ENCODE results near the gene ABR.

The ABR gene

GRCh38 chr17:967122-967521, 212.7 kb downstream of the ABR start:
- Histone ChIP-seq H3K27me3 (ENCODE audit: control insufficient read depth in 1 of 2, insufficient read depth in 2 of 2, low read length in 2 of 2) (no peaks in the 10 kb centered on the region), H3K36me3 (ENCODE audit: control insufficient read depth in 2 of 2, insufficient read depth in 2 of 2, low read length in 2 of 2) (no peaks in the 10 kb centered on the region), H3K9me3 (ENCODE audit: control insufficient read depth in 2 of 2, low read length in 2 of 2) (no peaks in the 10 kb centered on the region), H3K4me3 (ENCODE audit: low read length in 2 of 2) (no peak overlapping the region), H3K9ac (ENCODE audit: low read length in 2 of 2) (no peak overlapping the region), H3K27ac (ENCODE audit: low read length) (no peak overlapping the region), H3K4me1 (ENCODE audit: control insufficient read depth, insufficient read depth, low read length) (peaks cover 53% of the 10 kb centered on the region)

DNA sequence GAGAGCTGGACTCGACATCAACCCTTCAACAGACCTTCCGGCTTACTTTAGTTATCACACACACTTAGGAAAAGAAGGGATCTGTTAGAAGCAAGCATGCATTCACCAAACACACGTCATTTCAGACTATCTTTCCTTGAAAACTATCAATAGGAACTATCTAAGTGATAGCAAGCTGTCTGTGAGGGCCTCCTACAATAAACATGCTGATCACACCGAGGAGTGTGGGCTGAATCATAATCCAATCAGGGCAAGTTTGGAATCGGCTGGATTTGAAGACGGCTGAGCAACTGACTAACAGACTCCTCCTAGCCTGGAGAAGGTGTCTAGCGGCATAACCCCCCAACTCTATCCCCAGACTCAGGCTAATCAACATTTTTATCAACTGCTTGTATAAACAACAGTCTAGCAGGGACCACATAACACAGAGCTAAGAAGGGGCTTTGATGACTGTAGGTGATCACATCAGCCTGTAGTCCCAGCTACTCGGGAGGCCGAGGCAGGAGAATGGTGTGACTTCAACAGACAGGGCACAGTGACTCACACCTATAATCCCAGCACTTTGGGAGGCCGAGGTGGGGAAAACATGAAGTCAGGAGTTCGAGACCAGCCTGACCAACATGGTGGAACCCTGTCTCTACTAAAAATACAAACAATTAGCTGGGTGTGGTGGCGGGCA, 214.3 kb downstream of the ABR start:
- Histone ChIP-seq H3K4me3 (ENCODE audit: low read length in 2 of 2) (peak overlapping the region in 1 of 2 donors; percentile 15), H3K36me3 (ENCODE audit: control insufficient read depth in 2 of 2, insufficient read depth in 2 of 2, low read length in 2 of 2) (no peaks in the 10 kb centered on the region), H3K9ac (ENCODE audit: low read length in 2 of 2) (peak overlapping the region in 1 of 2 donors; percentile 29), H3K9me3 (ENCODE audit: control insufficient read depth in 2 of 2, low read length in 2 of 2) (no peaks in the 10 kb centered on the region), H3K27me3 (ENCODE audit: control insufficient read depth in 1 of 2, insufficient read depth in 2 of 2, low read length in 2 of 2) (no peaks in the 10 kb centered on the region), H3K27ac (ENCODE audit: low read length) (peak overlapping the region; percentile 73), H3K4me1 (ENCODE audit: control insufficient read depth, insufficient read depth, low read length) (peaks cover 52% of the 10 kb centered on the region)

DNA sequence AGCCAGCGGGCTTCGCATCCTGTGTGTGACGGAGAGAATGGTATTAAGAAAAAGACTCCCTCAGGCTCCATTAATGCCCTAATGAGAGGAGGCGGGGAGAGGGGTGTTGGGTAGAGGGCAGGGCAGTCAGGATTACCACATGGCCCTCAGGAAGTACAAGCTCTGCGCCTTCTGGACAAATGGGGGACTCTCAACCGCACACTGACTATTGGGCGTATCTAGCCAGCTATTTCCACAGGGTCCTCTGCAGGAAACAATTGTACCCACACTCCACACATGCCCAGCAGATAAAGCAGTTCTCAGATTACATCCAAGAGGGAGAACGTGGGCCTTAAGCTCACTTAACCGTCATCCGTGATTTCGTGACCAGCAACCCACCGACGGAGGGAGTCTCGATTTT, 214.9 kb downstream of the ABR start:
- peak overlapping the region; percentile 73 for H3K27ac ChIP-seq (ENCODE audit: low read length)
- H3K4me1 ChIP-seq (ENCODE audit: control insufficient read depth, insufficient read depth, low read length), result peaks cover 48% of the 10 kb centered on the region
- no peaks in the 10 kb centered on the region for H3K9me3 ChIP-seq (ENCODE audit: control insufficient read depth in 2 of 2, low read length in 2 of 2)
- H3K36me3 ChIP-seq (ENCODE audit: control insufficient read depth in 2 of 2, insufficient read depth in 2 of 2, low read length in 2 of 2), result no peaks in the 10 kb centered on the region
- peak overlapping the region in 1 of 2 donors; percentile 15 for H3K4me3 ChIP-seq (ENCODE audit: low read length in 2 of 2)
- H3K9ac ChIP-seq (ENCODE audit: low read length in 2 of 2), result peak overlapping the region in 1 of 2 donors; percentile 29
- no peaks in the 10 kb centered on the region for H3K27me3 ChIP-seq (ENCODE audit: control insufficient read depth in 1 of 2, insufficient read depth in 2 of 2, low read length in 2 of 2)

DNA sequence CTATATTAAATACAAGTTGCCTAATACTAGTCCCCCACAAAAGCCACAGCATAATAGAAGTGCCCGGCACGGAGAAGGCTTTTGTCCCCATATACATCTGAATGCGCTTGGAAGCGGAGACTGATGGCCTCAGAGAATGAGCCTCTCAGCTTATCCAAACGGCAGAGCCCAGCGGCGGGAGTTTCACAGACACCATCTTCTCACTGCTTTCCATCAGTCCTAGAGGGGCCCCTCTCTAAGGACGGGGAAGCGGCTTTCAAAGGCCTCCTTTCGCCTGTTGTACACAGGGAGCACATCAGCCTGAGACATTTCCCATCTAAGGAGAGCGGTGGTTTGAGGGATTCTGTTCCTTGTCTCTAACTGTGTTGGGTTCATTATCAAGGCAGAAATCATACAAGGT, 217.1 kb downstream of the ABR start:
- peaks cover 48% of the 10 kb centered on the region for H3K4me1 ChIP-seq (ENCODE audit: control insufficient read depth, insufficient read depth, low read length)
- no peaks in the 10 kb centered on the region for H3K36me3 ChIP-seq (ENCODE audit: control insufficient read depth in 2 of 2, insufficient read depth in 2 of 2, low read length in 2 of 2)
- H3K9ac ChIP-seq (ENCODE audit: low read length in 2 of 2), result no peak overlapping the region
- H3K27me3 ChIP-seq (ENCODE audit: control insufficient read depth in 1 of 2, insufficient read depth in 2 of 2, low read length in 2 of 2), result no peaks in the 10 kb centered on the region
- H3K27ac ChIP-seq (ENCODE audit: low read length), result no peak overlapping the region
- H3K4me3 ChIP-seq (ENCODE audit: low read length in 2 of 2), result no peak overlapping the region
- no peaks in the 10 kb centered on the region for H3K9me3 ChIP-seq (ENCODE audit: control insufficient read depth in 2 of 2, low read length in 2 of 2)

GRCh38 chr17:962166-962565, 217.6 kb downstream of the ABR start:
- Histone ChIP-seq H3K9me3 (ENCODE audit: control insufficient read depth in 2 of 2, low read length in 2 of 2) (no peaks in the 10 kb centered on the region), H3K4me3 (ENCODE audit: low read length in 2 of 2) (no peak overlapping the region), H3K27me3 (ENCODE audit: control insufficient read depth in 1 of 2, insufficient read depth in 2 of 2, low read length in 2 of 2) (no peaks in the 10 kb centered on the region), H3K36me3 (ENCODE audit: control insufficient read depth in 2 of 2, insufficient read depth in 2 of 2, low read length in 2 of 2) (no peaks in the 10 kb centered on the region), H3K9ac (ENCODE audit: low read length in 2 of 2) (no peak overlapping the region), H3K4me1 (ENCODE audit: control insufficient read depth, insufficient read depth, low read length) (peaks cover 48% of the 10 kb centered on the region), H3K27ac (ENCODE audit: low read length) (no peak overlapping the region)

- Histone ChIP-seq H3K27ac (ENCODE audit: low read length) (peak overlapping the region; percentile 66), H3K27me3 (ENCODE audit: control insufficient read depth in 1 of 2, insufficient read depth in 2 of 2, low read length in 2 of 2) (no peaks in the 10 kb centered on the region)
These were observed 220.9 kb downstream of the ABR start for GRCh38 chr17:958712-959451.

DNA sequence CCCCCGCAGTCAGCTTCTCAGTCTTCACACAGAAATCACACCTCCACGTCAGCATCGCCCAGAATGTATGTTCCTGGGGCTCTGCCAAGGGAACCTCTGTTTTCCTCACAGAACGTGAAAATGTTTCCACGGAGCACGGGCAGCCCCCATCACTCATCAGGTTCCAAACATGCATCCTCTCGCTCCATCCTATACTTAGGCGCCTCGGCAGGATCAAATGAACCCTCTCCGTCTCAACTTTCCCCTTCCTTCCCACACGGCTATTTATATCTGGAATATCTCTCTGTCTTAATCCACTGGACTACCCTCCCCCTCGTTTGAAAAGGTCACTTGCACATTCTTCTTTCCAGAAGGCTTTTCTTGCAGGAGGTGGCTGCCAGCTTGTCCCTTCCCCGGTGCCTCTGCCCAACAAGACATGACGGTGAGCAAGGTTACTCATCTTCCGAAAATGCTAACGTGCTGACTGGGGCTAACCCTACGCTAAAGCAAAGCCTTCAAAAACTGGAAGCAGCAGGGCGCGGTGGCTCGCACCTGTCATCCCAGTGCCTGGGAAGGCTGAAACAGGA, 221.8 kb downstream of the ABR start:
- Histone ChIP-seq H3K4me3 (ENCODE audit: low read length in 2 of 2) (peak overlapping the region in 1 of 2 donors; percentile 22), H3K36me3 (ENCODE audit: control insufficient read depth in 2 of 2, insufficient read depth in 2 of 2, low read length in 2 of 2) (no peaks in the 10 kb centered on the region), H3K27me3 (ENCODE audit: control insufficient read depth in 1 of 2, insufficient read depth in 2 of 2, low read length in 2 of 2) (no peaks in the 10 kb centered on the region), H3K9me3 (ENCODE audit: control insufficient read depth in 2 of 2, low read length in 2 of 2) (no peaks in the 10 kb centered on the region), H3K4me1 (ENCODE audit: control insufficient read depth, insufficient read depth, low read length) (peaks cover 37% of the 10 kb centered on the region), H3K27ac (ENCODE audit: low read length) (peak overlapping the region; percentile 66), H3K9ac (ENCODE audit: low read length in 2 of 2) (no peak overlapping the region)

More at GRCh38 chr17:958712-959451, 220.9 kb downstream of the ABR start:
- no peaks in the 10 kb centered on the region for H3K9me3 ChIP-seq (ENCODE audit: control insufficient read depth in 2 of 2, low read length in 2 of 2)
- H3K4me1 ChIP-seq (ENCODE audit: control insufficient read depth, insufficient read depth, low read length), result peaks cover 41% of the 10 kb centered on the region
- H3K36me3 ChIP-seq (ENCODE audit: control insufficient read depth in 2 of 2, insufficient read depth in 2 of 2, low read length in 2 of 2), result no peaks in the 10 kb centered on the region
- no peak overlapping the region for H3K4me3 ChIP-seq (ENCODE audit: low read length in 2 of 2)
- no peak overlapping the region for H3K9ac ChIP-seq (ENCODE audit: low read length in 2 of 2)

- H3K4me3 ChIP-seq (ENCODE audit: low read length in 2 of 2), result no peak overlapping the region
- H3K27me3 ChIP-seq (ENCODE audit: control insufficient read depth in 1 of 2, insufficient read depth in 2 of 2, low read length in 2 of 2), result no peaks in the 10 kb centered on the region
- no peaks in the 10 kb centered on the region for H3K36me3 ChIP-seq (ENCODE audit: control insufficient read depth in 2 of 2, insufficient read depth in 2 of 2, low read length in 2 of 2)
- H3K9me3 ChIP-seq (ENCODE audit: control insufficient read depth in 2 of 2, low read length in 2 of 2), result no peaks in the 10 kb centered on the region
- H3K4me1 ChIP-seq (ENCODE audit: control insufficient read depth, insufficient read depth, low read length), result peaks cover 34% of the 10 kb centered on the region
- no peak overlapping the region for H3K9ac ChIP-seq (ENCODE audit: low read length in 2 of 2)
- peak overlapping the region; percentile 66 for H3K27ac ChIP-seq (ENCODE audit: low read length)
These were observed 222.9 kb downstream of the ABR start for GRCh38 chr17:956905-957304.

DNA sequence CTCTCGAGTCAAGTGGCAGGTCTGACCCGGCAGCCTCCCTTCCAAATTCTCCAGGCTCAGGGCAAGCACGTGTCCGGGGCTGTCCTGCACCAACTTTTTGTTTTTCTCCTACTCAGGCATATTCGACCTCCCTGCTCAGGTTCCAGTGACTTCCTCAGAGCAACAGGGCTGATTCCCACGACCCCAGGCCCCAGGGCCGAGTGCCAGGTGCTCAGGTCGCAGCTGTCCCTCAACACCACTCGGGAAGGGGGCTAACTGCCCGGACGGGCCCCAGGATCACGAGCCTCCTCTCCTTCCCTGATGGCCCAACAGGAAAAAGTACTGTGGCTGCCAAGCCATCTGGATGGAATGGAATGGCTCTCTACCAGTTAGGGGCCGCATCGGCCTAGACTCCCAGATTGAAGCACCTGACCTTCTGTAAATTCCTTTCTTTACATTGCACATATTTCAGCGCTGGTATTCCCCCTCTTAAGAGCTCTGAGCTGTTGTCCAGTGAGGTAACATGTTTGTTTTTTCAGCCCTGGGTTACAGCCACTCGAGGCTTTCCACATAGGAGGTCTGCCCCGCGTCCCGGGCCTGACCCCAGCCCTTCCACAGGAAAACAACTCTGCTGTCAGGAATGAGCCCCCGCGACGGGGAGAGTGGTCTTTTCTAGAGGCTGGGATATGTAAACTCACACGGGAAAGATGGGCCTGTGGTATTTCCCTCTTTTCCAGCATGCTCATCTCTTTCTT, 225.2 kb downstream of the ABR start:
- Histone ChIP-seq H3K4me1 (ENCODE audit: control insufficient read depth, insufficient read depth, low read length) (peaks cover 47% of the 10 kb centered on the region), H3K36me3 (ENCODE audit: control insufficient read depth in 2 of 2, insufficient read depth in 2 of 2, low read length in 2 of 2) (no peaks in the 10 kb centered on the region), H3K27me3 (ENCODE audit: control insufficient read depth in 1 of 2, insufficient read depth in 2 of 2, low read length in 2 of 2) (no peaks in the 10 kb centered on the region), H3K9ac (ENCODE audit: low read length in 2 of 2) (peak overlapping the region; percentile 36 to 42), H3K4me3 (ENCODE audit: low read length in 2 of 2) (no peak overlapping the region), H3K27ac (ENCODE audit: low read length) (peak overlapping the region; percentile 84), H3K9me3 (ENCODE audit: control insufficient read depth in 2 of 2, low read length in 2 of 2) (no peaks in the 10 kb centered on the region)

DNA sequence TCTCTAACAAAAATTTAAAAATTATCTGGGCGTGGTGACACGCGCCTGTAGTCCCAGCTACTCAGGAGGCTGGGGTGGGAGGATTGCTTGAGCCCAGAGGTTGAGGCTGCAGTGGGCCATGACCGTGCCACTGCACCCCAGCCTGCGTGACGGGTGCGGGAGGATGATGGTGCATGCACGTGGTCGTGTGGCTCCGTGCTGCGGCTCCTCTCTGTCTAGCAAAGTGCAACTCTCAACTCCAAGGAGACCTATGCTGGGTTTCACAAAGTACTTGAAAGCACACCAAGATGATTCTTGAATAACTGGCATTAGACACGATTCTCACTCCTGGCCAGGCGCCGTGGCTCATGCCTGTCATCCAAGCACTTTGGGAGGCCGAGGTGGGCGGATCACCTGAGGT, 226.0 kb downstream of the ABR start:
- Histone ChIP-seq H3K4me1 (ENCODE audit: control insufficient read depth, insufficient read depth, low read length) (peaks cover 45% of the 10 kb centered on the region), H3K27me3 (ENCODE audit: control insufficient read depth in 1 of 2, insufficient read depth in 2 of 2, low read length in 2 of 2) (no peaks in the 10 kb centered on the region), H3K36me3 (ENCODE audit: control insufficient read depth in 2 of 2, insufficient read depth in 2 of 2, low read length in 2 of 2) (no peaks in the 10 kb centered on the region), H3K27ac (ENCODE audit: low read length) (peak overlapping the region; percentile 84), H3K9me3 (ENCODE audit: control insufficient read depth in 2 of 2, low read length in 2 of 2) (no peaks in the 10 kb centered on the region), H3K4me3 (ENCODE audit: low read length in 2 of 2) (no peak overlapping the region), H3K9ac (ENCODE audit: low read length in 2 of 2) (no peak overlapping the region)
